Activated CD4-positive, alpha-beta memory T cell treated with anti-CD3 and anti-CD28 coated beads for 36 hours (primary cell): ENCODE data around the gene LSR. TPM values are rescaled to one million over a fixed set of nuclear protein-coding genes. Genes with fewer than 3 reads are reported as not detected.

Experiments used
- CTCF ChIA-PET: fragments of 350-600 bp; sonication (Branson Sonifier 250); formaldehyde crosslinking; loops from one replicate; lab custom pipeline; 2021; ENCODE audit warnings: antibody characterized with exemption, inconsistent platforms; lab: Charles Lee
- POLR2A ChIA-PET: fragments of 350-600 bp; sonication (Branson Sonifier 250); formaldehyde crosslinking; loops from one replicate; lab custom pipeline; 2021; ENCODE audit warnings: antibody characterized with exemption; lab: Charles Lee
- DNase-seq: peaks from one replicate; pipeline ENCODE4 v3.0.0-alpha.2; 2020
- H3K27ac Mint-ChIP-seq: one replicate; pipeline ENCODE4 v1.8.0; 2021; ENCODE audit warnings: mixed read lengths
- H3K27me3 Mint-ChIP-seq: one replicate; pipeline ENCODE4 v1.8.0; 2021; ENCODE audit warnings: mixed read lengths
- H3K36me3 Mint-ChIP-seq: one replicate; pipeline ENCODE4 v1.8.0; 2021; ENCODE audit warnings: mixed read lengths
- H3K4me1 Mint-ChIP-seq: one replicate; pipeline ENCODE4 v1.8.0; 2021; ENCODE audit warnings: low read depth, mixed read lengths
- H3K4me3 Mint-ChIP-seq: one replicate; pipeline ENCODE4 v1.8.0; 2021; ENCODE audit warnings: mild to moderate bottlenecking, mixed read lengths
- H3K9me3 Mint-ChIP-seq: one replicate; pipeline ENCODE4 v1.8.0; 2021; ENCODE audit warnings: mixed read lengths
- intact Hi-C: fragments of 100-400 bp; cut with micrococcal nuclease; formaldehyde crosslinking; loops from one replicate; pipeline ENCODE4 v1.15.1; 2023
- total RNA-seq, 2 experiments: library from RNA; stranded (reverse); gene quantifications; one replicate each; pipeline ENCODE4 v1.2.3, GENCODE V29; 2021

LSR gene
- total RNA-seq, 2 experiments from 2014 or later: 25.4 to 28.7 TPM

DNA sequence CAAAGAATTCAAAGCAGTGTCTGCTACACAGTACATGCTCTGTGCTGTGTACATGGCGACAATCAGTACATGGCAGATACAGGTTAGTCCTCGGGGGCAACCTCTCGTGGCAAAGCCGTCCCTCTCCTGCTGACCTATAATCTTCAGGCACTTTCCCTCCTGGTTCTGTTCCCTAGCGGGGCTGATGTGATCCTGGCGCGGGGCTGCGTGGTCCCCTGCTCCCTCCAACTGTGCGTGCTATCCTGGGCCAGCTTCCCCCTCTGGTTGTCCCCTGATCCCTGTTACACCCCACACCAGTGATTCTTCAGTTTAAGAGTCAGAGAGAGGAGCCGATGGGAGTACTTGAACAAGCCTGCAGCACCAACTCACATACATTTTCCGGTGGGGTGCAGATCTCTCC is 55.2 kb downstream of the LSR start:
- Mint-ChIP-seq H3K4me1 (no peaks in the 10 kb centered on the region), H3K9me3 (no peaks in the 10 kb centered on the region), H3K4me3 (no peak overlapping the region), H3K27me3 (no peaks in the 10 kb centered on the region), H3K36me3 (no peaks in the 10 kb centered on the region), H3K27ac (no peak overlapping the region)
- CTCF ChIA-PET: interaction anchor here (1.1 kb wide), 2 partner anchors 16 to 191 kb away, joined by 3 to 4 read pairs; no protein-coding TSS in a partner anchor
- intact Hi-C loops: no loop called here
- no peak for DNase-seq
- POLR2A ChIA-PET: no interaction called here

- no peak for DNase-seq
- Mint-ChIP-seq H3K27me3 (no peaks in the 10 kb centered on the region), H3K9me3 (no peaks in the 10 kb centered on the region), H3K27ac (no peak overlapping the region), H3K4me1 (no peaks in the 10 kb centered on the region), H3K36me3 (no peaks in the 10 kb centered on the region), H3K4me3 (no peak overlapping the region)
- ChIA-PET CTCF (no interaction called here), POLR2A (no interaction called here)
- intact Hi-C loops: no loop called here
These were observed 56.4 kb downstream of the LSR start for GRCh38 chr19:35305181-35305580.

GRCh38 chr19:35306473-35307246 is 57.9 kb downstream of the LSR start:
- Mint-ChIP-seq H3K9me3 (no peaks in the 10 kb centered on the region), H3K27ac (no peak overlapping the region), H3K36me3 (no peaks in the 10 kb centered on the region), H3K4me1 (no peaks in the 10 kb centered on the region), H3K4me3 (no peak overlapping the region), H3K27me3 (no peaks in the 10 kb centered on the region)
- intact Hi-C loops: no loop called here
- CTCF ChIA-PET: interaction anchor here (0.6 kb wide), 1 partner anchor 252 kb away, joined by 3 read pairs; no protein-coding TSS in a partner anchor
- DNase-seq: peak; percentile 31
- POLR2A ChIA-PET: no interaction called here

DNA sequence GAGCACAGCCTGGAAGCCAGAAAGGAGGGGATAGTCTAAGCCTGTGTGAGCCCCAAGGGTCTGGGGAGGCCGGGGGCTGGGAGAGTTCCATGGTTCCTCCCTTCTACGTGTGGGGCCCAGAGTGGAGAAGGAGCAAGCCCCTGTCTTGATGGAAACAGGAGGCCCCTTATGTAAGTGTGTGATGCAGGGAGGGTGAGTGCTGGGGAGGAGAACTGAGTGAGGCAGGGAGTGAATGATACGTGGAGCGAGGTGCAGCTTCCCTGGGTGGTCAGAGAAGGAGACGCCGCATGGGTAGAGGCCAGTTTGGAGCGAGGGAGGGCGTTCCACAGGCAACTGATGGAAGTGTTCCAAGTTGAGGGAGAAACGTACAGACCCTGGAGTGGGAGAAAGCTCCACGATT is 59.1 kb downstream of the LSR start:
- CTCF ChIA-PET: interaction anchor here (1.3 kb wide), 1 partner anchor 203 kb away, joined by 4 read pairs; no protein-coding TSS in a partner anchor
- intact Hi-C loops: no loop called here
- DNase-seq: no peak
- H3K27me3 Mint-ChIP-seq: no peaks in the 10 kb centered on the region
- no peaks in the 10 kb centered on the region for H3K36me3 Mint-ChIP-seq
- H3K27ac Mint-ChIP-seq: no peak overlapping the region
- H3K4me3 Mint-ChIP-seq: no peak overlapping the region
- H3K9me3 Mint-ChIP-seq: no peaks in the 10 kb centered on the region
- POLR2A ChIA-PET: no interaction called here
- no peaks in the 10 kb centered on the region for H3K4me1 Mint-ChIP-seq

DNA sequence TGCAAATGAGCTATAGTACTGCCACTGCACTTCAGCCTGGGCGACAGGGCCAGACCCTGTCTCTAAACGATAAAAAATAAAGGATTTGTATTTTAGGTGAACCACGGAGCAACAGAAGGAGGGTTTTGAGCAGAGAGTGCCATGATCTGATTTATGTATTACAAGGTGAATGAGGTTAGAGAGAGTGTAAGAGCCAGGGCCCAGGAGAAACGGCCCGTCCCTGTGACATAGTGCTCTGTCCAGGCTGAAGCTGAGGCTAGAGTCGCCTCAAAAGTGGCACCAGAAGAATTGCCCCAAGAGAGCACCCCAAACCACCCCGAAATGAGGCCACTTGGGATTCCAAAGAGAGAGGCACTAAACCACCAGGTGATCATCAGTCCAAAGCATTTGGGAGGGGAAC is 60.1 kb downstream of the LSR start:
- no peak for DNase-seq
- H3K36me3 Mint-ChIP-seq: no peaks in the 10 kb centered on the region
- ChIA-PET POLR2A (no interaction called here), CTCF (interaction anchor here (1.3 kb wide), 1 partner anchor 202 kb away, joined by 4 read pairs; no protein-coding TSS in a partner anchor)
- intact Hi-C loops: no loop called here
- no peak overlapping the region for H3K4me3 Mint-ChIP-seq
- H3K27me3 Mint-ChIP-seq: no peaks in the 10 kb centered on the region
- no peaks in the 10 kb centered on the region for H3K4me1 Mint-ChIP-seq
- no peak overlapping the region for H3K27ac Mint-ChIP-seq
- no peaks in the 10 kb centered on the region for H3K9me3 Mint-ChIP-seq

DNA sequence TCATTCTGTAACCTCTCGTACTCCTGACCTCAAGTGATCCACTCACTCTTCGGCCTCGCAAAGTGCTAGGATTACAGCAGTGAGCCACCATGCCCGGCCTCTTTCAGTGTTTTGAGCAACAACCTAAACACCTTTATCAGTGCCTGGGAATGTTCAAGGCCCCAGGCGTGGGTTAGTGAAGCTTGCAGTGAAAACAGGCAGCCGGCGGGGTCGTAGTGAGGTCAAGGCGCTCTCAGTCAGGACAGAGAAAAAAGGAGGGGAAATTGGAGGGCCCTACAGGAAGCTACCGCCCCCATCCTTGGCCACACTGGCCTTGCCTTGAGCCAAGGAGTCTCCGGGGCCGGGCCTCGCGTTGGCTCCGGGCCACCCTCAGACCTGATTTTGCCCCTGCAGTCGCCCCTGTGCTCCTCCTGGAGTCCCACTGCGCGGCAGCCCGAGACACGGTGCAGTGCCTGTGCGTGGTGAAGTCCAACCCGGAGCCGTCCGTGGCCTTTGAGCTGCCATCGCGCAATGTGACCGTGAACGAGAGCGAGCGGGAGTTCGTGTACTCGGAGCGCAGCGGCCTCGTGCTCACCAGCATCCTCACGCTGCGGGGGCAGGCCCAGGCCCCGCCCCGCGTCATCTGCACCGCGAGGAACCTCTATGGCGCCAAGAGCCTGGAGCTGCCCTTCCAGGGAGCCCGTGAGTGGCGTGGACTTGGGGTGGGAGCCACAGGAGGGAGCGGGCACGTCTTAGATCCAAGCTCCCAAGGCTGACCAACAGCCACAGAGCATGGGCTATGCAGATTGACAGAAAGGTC is 60.9 kb downstream of the LSR start:
- no peak for DNase-seq
- intact Hi-C loops: no loop called here
- POLR2A ChIA-PET: no interaction called here
- Mint-ChIP-seq H3K27me3 (no peaks in the 10 kb centered on the region), H3K36me3 (no peaks in the 10 kb centered on the region), H3K4me1 (no peaks in the 10 kb centered on the region), H3K27ac (no peak overlapping the region), H3K4me3 (no peak overlapping the region), H3K9me3 (no peaks in the 10 kb centered on the region)
- CTCF ChIA-PET: interaction anchor here (0.5 kb wide), 1 partner anchor 76 kb away, joined by 3 read pairs; no protein-coding TSS in a partner anchor

DNA sequence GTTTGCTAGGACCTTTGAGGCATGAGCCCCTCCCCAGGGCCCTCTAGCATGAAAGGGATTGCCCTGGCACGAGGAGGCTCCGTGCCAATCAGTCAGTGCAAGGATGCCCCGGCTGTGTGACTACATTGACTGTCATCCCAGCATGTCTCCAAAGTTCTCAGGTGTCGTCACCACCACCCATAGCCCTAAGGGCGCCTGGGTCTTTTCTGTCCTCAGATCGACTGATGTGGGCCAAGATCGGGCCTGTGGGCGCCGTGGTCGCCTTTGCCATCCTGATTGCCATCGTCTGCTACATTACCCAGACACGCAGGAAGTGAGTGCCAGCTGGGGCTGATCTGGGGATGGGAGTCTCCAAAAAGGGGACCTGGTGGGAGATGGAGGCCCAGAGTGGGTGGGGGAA is 61.5 kb downstream of the LSR start:
- Mint-ChIP-seq H3K4me3 (no peak overlapping the region), H3K36me3 (no peaks in the 10 kb centered on the region), H3K4me1 (no peaks in the 10 kb centered on the region), H3K9me3 (no peaks in the 10 kb centered on the region), H3K27me3 (no peaks in the 10 kb centered on the region), H3K27ac (no peak overlapping the region)
- no peak for DNase-seq
- intact Hi-C loops: no loop called here
- CTCF ChIA-PET: no interaction called here
- POLR2A ChIA-PET: no interaction called here

- Mint-ChIP-seq H3K36me3 (no peaks in the 10 kb centered on the region), H3K27me3 (no peaks in the 10 kb centered on the region), H3K27ac (no peak overlapping the region), H3K4me1 (no peaks in the 10 kb centered on the region), H3K9me3 (no peaks in the 10 kb centered on the region), H3K4me3 (no peak overlapping the region)
- intact Hi-C loops: no loop called here
- ChIA-PET POLR2A (no interaction called here), CTCF (no interaction called here)
- no peak for DNase-seq
These were observed 62.1 kb downstream of the LSR start for GRCh38 chr19:35310811-35311465.

GRCh38 chr19:35311901-35312665 is 63.3 kb downstream of the LSR start:
- Mint-ChIP-seq H3K27me3 (no peaks in the 10 kb centered on the region), H3K36me3 (no peaks in the 10 kb centered on the region), H3K27ac (no peak overlapping the region), H3K4me1 (no peaks in the 10 kb centered on the region), H3K9me3 (no peaks in the 10 kb centered on the region), H3K4me3 (no peak overlapping the region)
- DNase-seq: no peak
- POLR2A ChIA-PET: no interaction called here
- CTCF ChIA-PET: interaction anchor here (1.9 kb wide), 1 partner anchor 183 kb away, joined by 6 read pairs; no protein-coding TSS in a partner anchor
- intact Hi-C loops: no loop called here

- H3K36me3 Mint-ChIP-seq: no peaks in the 10 kb centered on the region
- CTCF ChIA-PET: interaction anchor here (1.3 to 1.9 kb wide), 2 partner anchors 19 to 182 kb away, joined by 4 to 6 read pairs; no protein-coding TSS in a partner anchor
- H3K9me3 Mint-ChIP-seq: no peaks in the 10 kb centered on the region
- POLR2A ChIA-PET: no interaction called here
- H3K27ac Mint-ChIP-seq: no peak overlapping the region
- no peak for DNase-seq
- peaks cover 2% of the 10 kb centered on the region for H3K4me1 Mint-ChIP-seq
- no peak overlapping the region for H3K4me3 Mint-ChIP-seq
- intact Hi-C loops: no loop called here
- no peaks in the 10 kb centered on the region for H3K27me3 Mint-ChIP-seq
These were observed 64.8 kb downstream of the LSR start for GRCh38 chr19:35313587-35313986.

DNA sequence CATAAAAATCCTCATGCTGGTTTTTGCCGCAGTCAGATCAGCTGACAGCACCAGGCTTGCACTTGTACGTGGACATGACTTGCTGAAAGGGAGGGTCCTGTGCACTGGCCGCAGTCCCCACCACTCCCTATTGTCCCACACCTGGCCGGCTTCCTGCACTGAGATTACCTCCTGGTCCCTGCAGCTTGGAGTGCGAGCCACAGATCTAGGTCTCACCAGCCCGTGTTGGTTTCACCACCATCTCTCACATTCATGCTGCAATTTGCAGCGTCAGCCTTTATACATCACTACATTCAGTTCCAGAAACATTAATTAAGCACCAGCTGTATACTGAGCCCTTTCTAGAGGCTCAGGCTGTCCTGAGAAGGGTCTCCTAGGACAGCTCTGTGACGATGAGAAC is 65.2 kb downstream of the LSR start:
- Mint-ChIP-seq H3K27me3 (no peaks in the 10 kb centered on the region), H3K4me3 (no peak overlapping the region), H3K36me3 (no peaks in the 10 kb centered on the region), H3K4me1 (peaks cover 7% of the 10 kb centered on the region), H3K9me3 (no peaks in the 10 kb centered on the region), H3K27ac (no peak overlapping the region)
- DNase-seq: no peak
- CTCF ChIA-PET: interaction anchor here (1.3 to 1.9 kb wide), 2 partner anchors 19 to 181 kb away, joined by 4 to 6 read pairs; no protein-coding TSS in a partner anchor
- intact Hi-C loops: no loop called here
- POLR2A ChIA-PET: no interaction called here
